Measurements from ENCODE around the gene DTNA.
"Not testable (repeated sequence)": the region's sequence is repeated elsewhere in the genome, so short reads cannot be mapped to it uniquely, and the experiment has no call there.

DTNA gene

DNA sequence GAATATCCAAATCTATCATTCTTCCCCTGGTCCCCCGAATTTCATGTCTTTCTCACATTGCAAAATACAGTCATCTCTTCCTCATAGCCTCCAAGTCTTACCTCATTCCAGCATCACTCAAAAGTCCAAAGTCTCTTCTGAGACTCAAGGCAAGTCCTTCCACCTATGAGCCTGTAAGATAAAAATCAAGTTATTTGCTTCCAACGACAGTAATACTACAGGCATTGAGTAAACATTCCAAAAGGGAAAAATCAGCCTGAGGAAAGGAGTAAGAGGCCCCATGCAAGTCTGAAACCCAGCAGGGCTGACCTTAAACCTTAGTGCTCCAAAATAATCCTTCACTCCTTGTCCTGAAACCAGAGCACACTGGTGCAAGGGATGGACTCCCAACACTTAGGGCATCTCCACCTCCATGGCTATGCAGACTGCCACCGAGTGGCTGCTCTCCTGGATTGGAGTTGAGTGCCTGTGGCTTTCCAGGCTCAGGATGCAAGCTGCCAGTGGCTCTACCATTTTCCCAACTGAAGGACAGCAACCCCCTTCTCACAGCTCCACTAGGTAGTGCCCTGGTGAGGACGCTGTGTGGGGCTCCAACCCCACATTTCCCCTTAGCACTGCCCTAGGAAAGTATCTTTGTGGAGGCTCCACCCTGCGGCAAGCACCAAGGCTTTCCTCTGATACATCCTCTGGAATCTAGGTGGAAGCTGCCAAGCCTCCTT is 16.3 kb downstream of the DTNA start:
- DNase-seq: no peak

DNA sequence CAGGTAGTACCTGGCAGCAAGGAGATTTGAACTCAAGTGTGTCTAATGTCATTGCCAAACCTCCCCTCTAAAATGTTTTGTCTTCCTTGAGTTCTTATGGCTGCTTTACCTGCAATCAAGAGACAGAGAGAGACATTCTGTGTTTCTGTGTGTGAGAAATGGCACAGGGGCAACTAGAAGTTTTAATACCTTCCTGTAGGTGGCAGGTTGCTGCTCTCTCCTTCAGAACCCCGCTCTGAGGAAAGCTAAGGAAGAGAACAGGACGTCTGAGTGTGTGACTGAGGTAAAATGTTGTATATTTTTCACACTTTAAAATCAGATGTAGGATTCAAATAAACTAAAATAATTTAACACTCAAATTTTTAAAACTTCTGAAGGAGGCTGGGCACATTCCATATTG is 19.2 kb downstream of the DTNA start:
- DNase-seq: no peak

GRCh38 chr18:34729740-34730355 is 19.8 kb downstream of the DTNA start:
- no peak for DNase-seq

GRCh38 chr18:34730774-34731173 is 20.7 kb downstream of the DTNA start:
- no peak for DNase-seq

DNA sequence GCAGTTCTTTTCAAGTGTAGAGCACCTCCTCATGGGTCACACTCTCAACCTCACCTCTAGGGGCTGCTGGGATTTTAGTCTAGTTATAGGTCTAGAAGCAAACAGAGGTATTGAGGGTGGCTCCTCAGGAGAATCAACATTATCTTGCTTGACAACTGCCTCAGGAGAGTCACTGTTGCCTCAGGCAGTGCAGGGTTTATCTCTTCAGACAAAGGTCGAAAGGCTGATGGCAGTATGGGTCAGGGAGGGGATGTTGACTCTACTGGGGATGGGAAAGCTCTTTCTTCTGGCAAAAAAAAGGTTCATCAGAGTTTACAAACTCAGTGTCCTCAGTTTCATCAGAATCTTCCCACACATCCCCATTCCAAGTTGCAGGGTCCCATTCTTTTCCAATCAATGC is 24.0 kb downstream of the DTNA start:
- no peak for DNase-seq

- DNase-seq: not testable (repeated sequence)
These were observed 24.4 kb downstream of the DTNA start for GRCh38 chr18:34734526-34734925.

DNA sequence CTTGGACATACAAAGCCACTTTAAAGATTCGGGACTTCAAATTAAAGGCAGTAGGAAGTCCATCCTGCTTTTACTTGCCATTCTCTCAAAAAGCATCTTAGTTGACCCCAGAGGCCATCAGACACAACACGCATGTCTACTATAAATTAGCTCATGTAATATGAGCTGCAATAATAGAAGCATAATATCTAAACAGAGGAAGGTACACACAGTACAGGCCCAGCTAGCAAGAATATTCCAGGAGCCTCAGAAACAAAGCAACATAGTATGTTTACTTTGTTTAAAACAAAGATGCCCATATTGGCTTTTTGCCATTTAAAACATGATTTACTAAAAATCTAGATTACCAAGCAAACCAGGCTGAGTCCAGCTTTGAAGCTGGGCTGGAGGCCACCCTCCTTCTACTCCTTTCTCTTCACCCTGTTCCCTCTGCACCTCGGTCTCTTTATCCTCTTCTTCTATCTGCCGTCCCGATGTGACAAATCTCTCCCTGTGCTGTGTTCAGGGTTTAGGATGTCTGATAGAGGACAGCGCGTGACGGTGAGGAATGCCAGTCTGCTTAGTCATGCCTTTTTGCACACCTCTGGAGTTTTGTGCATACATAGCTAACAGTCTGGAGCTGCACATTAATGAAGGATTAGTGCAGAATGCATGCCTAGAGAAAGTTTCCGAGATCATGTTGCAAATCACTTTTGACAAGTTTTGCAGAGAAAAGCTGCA is 28.2 kb downstream of the DTNA start:
- DNase-seq: no peak

DNA sequence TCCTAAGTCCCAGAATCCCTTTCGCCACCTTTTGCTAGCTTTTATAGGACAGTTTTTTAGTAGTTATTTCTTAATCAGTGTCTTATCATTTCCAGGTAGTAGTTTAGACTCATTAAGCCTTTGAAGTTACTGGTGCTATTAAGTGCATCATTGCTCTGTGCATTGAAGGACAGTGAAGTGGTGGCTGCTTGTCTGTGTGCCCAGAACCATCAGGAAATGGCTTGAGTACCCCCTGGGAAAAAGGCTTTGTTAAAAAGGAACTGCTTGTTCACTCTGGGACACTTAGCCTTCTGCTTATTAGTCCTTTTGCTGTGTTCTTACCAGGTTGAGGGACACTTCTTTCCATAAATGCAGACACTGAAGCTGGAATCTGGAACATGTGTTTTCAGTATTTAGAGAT is 30.0 kb downstream of the DTNA start:
- DNase-seq: no peak

- DNase-seq: no peak
These were observed 30.6 kb downstream of the DTNA start for GRCh38 chr18:34740724-34741123.

DNA sequence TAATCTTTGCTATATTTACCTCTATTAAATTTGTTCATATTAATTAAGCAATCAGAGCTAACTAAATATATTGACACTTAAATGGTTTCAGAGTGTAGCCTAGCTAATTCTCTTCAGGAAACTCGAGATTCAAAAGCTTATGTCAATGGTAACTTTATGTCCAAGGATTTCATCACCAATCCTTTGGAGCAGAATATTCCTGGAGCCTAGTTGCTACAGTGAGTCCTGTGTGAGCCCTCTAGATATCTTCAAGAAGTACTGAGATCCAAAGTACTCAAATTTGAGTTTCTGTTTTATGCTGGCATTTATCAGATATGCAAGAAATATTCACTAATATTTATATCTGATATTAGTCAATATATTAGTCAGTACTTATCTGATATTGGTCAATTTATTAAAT is 31.3 kb downstream of the DTNA start:
- DNase-seq: no peak

DNA sequence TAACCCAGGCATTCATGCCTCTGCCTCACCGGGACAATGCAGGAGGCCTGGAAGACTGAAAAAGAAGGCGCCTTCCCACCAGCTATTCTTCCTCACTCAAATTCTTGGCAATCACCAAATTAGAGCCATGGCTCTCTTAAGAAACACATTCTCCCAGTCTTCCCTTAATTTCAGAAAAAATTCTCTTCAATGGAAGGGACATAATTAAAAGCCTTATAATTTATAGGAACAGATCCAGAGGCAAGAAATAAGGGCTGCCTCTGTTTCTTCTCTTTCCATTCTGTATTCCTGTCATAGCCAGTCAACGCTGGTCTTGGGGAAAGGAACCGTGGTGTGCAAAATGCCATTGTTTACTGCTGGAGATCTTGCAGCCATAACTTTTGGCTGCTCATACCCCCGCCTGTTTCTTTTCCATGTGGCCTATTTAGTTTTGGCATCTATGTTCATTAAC is 32.8 kb downstream of the DTNA start:
- no peak for DNase-seq

- no peak for DNase-seq
These were observed 34.5 kb downstream of the DTNA start for GRCh38 chr18:34744569-34744968.

GRCh38 chr18:34746614-34747013 is 36.5 kb downstream of the DTNA start:
- DNase-seq: no peak

DNA sequence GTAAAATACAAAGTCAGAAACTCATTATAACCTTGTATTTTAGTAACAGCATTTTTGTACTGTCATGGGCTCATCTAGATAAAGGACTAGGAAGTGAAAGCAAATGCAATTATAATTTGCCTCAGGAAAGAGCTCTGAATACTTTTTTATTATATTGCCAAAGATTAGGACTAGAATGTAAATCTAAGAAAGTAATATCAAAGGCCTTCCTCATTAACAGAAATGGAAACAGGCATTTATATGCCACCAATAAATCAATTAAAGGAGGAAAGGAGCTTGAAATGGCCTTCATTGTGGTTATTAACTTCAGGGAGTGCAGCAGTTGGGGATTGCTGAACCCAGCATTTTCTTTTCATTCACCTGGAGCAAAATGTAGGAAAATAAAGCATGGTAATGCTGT is 39.6 kb downstream of the DTNA start:
- DNase-seq: no peak

DNA sequence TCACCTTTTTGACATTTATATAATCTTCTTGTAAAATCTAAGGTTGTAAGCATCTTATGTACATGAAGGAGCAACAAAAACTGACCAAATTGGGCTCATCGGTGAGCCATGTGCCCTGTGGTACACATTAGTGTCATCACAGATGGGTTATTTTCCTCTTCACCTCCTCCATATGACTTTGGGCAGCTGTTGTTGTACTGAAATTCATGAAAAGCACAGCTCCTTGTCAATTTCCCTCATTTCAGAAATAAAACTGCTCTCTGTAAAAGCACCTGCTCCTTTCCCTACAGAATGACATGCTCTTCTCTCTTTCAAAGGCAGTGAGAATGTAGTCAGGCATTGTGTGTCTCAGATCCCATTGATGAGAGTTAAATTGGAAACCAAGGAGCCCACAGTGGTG is 42.0 kb downstream of the DTNA start:
- no peak for DNase-seq

DNA sequence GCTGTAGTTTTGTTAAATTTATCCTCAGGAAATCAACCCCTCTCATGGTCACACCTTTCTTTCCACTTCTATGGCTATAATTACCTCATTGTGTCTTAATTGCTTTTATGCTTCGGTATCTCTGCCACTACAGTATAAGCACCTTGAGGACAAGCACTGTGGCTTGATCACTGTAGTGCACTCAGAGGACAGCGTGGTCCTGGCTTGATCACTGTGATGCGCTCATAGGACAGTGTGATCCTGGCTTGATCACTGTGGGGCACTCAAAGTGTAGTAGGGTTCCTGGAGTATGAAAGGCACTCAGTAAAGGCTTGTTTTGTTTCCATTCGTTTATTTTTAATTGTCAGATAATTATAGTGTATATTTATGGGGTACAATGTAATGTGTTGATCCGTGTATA is 44.2 kb downstream of the DTNA start:
- no peak for DNase-seq

GRCh38 chr18:34757666-34758065 is 47.6 kb downstream of the DTNA start:
- no peak for DNase-seq

DNA sequence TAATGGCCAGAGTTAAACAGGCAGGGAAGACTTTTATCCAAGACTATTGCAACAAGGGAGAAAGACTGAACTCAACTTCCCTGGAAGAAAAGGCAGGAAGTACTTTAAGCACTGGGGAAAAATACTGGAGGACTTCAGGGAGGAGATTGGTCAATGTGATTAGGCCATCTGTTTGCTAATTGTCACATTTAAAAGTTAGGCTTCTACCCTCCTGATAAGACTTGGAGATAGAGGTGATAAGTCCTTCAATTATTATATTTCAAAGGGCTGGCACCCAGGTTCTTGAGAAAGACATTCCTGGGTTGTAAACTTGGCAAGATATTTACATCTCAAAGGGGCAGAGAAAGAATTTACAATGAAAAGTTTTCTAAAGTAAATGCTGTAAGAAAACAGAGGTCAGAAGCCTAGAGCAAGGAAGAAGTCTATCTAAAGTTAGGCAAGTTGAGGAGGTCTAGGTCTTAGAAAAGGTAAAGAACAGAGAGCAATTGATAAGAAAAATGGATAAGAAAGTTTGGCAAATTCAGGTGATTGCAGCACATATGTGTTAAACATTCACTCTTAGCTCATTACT is 48.4 kb downstream of the DTNA start:
- no peak for DNase-seq

- DNase-seq: no peak
These were observed 50.3 kb downstream of the DTNA start for GRCh38 chr18:34760444-34760843.

GRCh38 chr18:34764451-34764850 is 54.4 kb downstream of the DTNA start:
- DNase-seq: no peak

- DNase-seq: no peak
These were observed 57.5 kb downstream of the DTNA start for GRCh38 chr18:34767601-34768027.

DNA sequence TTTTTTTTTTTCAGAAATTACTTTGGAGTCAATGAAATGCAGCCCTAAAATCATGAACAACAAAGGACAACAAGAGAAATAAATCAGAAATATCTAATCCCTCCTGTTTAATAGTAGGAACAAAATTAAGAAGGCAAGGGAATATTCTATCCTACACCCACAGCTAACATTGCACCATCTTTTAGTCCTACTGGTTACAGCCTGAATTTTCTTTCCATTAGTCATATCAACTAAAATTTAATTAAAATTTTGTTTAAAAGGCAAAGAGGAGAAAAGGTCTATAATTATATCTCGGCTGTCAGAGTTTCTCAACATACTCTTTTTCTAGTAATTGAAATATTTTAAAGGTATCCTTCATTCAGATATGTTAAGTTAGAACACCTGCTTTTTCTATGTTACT is 61.9 kb downstream of the DTNA start:
- no peak for DNase-seq

DNA sequence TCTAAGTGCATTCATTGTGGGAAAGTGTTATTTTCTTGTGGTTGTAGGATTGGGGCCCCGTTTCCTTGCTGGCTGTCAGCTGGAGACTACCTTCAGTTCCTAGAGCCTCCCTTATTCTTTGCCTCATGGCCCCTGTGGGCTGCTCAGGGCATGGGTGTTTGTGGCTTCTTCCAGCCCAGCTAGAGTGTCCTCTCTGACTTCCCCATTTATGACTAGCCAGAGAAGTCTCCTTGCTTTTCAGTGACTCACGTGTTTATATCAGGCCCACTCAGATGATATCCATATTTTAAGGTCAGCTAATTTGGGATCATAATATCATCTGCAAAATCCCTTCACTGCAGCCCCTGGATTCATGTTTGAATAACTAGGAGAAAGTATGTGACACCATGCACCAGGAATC is 62.8 kb downstream of the DTNA start:
- DNase-seq: no peak

DNA sequence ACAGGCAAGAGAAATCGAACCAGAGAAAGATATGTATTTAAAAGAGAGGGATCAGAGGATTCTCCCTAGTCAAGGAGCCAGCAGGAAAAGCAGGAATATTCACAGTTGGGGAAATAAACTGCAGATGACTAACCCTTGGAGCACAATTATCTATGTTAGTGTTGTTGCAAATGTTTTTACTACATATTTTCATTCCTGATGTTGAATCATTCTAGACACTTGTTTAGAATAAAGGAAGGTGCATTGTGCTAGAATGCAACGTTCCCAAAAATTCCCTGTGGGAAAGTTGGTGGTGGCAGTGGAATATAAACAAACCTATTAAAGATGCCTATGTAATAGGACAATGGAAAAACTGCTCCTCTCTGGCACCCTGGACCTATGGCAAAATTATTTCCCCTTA is 63.3 kb downstream of the DTNA start:
- no peak for DNase-seq

All from bone marrow (tissue), 2 donors.